ENCODE measurements around the gene ALDH1L1.

The ALDH1L1 gene

DNA sequence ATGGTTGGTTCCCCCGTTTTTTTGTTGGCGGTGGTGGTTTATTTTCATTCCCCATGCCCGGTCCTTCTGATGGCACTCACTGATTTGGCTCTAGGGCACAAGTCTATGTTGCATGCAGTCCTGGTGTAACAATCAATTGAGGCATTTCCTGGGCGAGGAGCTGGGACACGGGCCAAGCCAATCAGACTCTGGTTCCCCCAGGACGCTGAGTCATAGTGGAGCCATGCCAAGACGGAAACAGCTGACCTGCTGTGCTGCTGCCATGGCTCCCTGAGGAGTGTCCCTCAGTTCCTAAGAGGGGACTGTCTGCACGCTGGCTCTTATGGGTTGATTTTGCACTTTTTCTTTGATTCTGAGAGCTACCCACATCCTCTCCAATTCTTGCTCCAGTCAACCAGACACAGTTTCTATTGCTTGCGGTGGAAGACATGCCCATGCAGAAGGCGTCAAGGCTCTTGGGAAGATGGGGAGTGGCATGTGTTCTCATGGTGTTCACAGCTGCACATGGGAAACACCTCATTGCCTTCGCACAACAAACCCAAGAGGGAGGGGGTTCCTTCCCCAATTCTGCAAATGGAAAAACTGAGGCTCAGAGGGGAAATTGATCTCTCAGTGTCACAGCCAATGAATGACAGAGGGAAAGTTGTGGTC, 28.3 kb upstream of the ALDH1L1 start:
- Histone ChIP-seq H3K27me3 (replicated peaks; ENCODE audit: insufficient read depth, low read length) (peaks cover 8% of the 10 kb centered on the region; the same call in 1 of the 2 replicates), H3F3A (ENCODE audit: insufficient read depth, low read length) (no peaks in the 10 kb centered on the region), H3K79me2 (ENCODE audit: low read length) (no peaks in the 10 kb centered on the region), H3K9me3 (replicated peaks; ENCODE audit: insufficient read depth, low read length) (no peaks in the 10 kb centered on the region), H4K20me1 (ENCODE audit: insufficient read depth, low read length) (no peaks in the 10 kb centered on the region), H3K4me1 (ENCODE audit: low read length) (no peaks in the 10 kb centered on the region), H3K4me3 (ENCODE audit: low read length) (no peak overlapping the region), H2AFZ (ENCODE audit: low read length) (no peak overlapping the region), H3K4me2 (ENCODE audit: low read depth, low read length) (no peak overlapping the region), H3K9me2 (replicated peaks; ENCODE audit: insufficient read depth, low read length) (no peaks in the 10 kb centered on the region), H3K27ac (ENCODE audit: low read length) (no peak overlapping the region), H3K36me3 (replicated peaks; ENCODE audit: insufficient read depth, low read length) (no peaks in the 10 kb centered on the region; the same call in 1 of the 2 replicates), H3K9ac (ENCODE audit: low read length) (no peak overlapping the region)
- DNase-seq: no peak
- TF ChIP-seq EZH2 (optimal IDR thresholded peaks at IDR 0.05; ENCODE audit: low read depth, low read length) (no peak), EZH2phosphoT487 (IDR thresholded peaks at IDR 0.05; ENCODE audit: low read length) (no peak)
- TF ChIP-seq, protein P1, sequence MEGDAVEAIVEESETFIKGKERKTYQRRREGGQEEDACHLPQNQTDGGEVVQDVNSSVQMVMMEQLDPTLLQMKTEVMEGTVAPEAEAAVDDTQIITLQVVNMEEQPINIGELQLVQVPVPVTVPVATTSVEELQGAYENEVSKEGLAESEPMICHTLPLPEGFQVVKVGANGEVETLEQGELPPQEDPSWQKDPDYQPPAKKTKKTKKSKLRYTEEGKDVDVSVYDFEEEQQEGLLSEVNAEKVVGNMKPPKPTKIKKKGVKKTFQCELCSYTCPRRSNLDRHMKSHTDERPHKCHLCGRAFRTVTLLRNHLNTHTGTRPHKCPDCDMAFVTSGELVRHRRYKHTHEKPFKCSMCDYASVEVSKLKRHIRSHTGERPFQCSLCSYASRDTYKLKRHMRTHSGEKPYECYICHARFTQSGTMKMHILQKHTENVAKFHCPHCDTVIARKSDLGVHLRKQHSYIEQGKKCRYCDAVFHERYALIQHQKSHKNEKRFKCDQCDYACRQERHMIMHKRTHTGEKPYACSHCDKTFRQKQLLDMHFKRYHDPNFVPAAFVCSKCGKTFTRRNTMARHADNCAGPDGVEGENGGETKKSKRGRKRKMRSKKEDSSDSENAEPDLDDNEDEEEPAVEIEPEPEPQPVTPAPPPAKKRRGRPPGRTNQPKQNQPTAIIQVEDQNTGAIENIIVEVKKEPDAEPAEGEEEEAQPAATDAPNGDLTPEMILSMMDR (IDR thresholded peaks at IDR 0.05; ENCODE audit: low read length): no peak

DNA sequence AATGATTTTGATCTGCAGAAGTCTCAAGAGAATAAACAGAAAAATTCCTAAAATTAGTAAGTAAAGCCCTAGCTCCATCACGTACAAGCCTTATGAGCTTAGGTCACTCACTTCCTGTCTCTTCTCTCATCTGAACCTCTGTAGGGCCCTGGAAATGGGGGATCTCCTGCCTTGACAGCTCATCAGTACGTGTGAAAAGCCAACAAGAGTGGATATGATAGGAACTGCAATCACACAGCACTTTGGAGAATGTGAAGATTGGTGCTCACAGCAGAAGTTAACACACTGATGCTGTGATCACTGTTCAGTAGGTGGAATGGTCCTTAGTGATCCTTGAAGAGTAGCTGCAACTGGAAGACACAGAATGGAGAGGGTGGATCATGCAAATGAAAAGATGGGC, 27.8 kb upstream of the ALDH1L1 start:
- no peaks in the 10 kb centered on the region for H3K79me2 ChIP-seq (ENCODE audit: low read length)
- H3K27ac ChIP-seq (ENCODE audit: low read length): no peak overlapping the region
- H3K9me3 ChIP-seq (replicated peaks; ENCODE audit: insufficient read depth, low read length): no peaks in the 10 kb centered on the region
- no peak overlapping the region for H3K4me3 ChIP-seq (ENCODE audit: low read length)
- H3K9ac ChIP-seq (ENCODE audit: low read length): no peak overlapping the region
- H3K4me1 ChIP-seq (ENCODE audit: low read length): no peaks in the 10 kb centered on the region
- no peak overlapping the region for H2AFZ ChIP-seq (ENCODE audit: low read length)
- TF ChIP-seq, protein P1 (IDR thresholded peaks at IDR 0.05; ENCODE audit: low read length): no peak
- TF ChIP-seq EZH2 (optimal IDR thresholded peaks at IDR 0.05; ENCODE audit: low read depth, low read length) (no peak), EZH2phosphoT487 (IDR thresholded peaks at IDR 0.05; ENCODE audit: low read length) (no peak)
- H3F3A ChIP-seq (ENCODE audit: insufficient read depth, low read length): no peaks in the 10 kb centered on the region
- no peaks in the 10 kb centered on the region; the same call in 1 of the 2 replicates for H3K36me3 ChIP-seq (replicated peaks; ENCODE audit: insufficient read depth, low read length)
- peaks cover 8% of the 10 kb centered on the region; the same call in 1 of the 2 replicates for H3K27me3 ChIP-seq (replicated peaks; ENCODE audit: insufficient read depth, low read length)
- DNase-seq: no peak
- H4K20me1 ChIP-seq (ENCODE audit: insufficient read depth, low read length): no peaks in the 10 kb centered on the region
- H3K4me2 ChIP-seq (ENCODE audit: low read depth, low read length): no peak overlapping the region
- H3K9me2 ChIP-seq (replicated peaks; ENCODE audit: insufficient read depth, low read length): no peaks in the 10 kb centered on the region

DNA sequence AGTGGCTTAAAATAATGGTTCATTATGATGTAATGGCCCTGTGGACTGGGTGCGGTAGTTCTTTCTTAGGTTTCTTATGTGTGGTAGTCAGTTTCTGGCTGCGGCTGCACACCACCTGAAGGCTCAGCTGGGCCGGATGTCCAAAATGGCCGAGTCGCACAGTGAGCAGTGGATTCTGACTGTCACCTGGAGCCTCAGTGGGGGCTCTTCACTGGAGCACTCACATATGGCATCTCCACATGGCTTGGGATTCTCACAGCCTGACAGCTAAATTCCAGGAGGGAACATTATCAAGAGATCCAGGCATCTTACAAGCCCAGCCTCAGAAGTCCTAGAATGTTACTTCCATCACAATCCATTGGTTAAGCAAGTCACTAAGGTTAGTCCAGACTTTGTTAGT, 26.8 kb upstream of the ALDH1L1 start:
- no peak for DNase-seq
- Histone ChIP-seq H3K79me2 (ENCODE audit: low read length) (no peaks in the 10 kb centered on the region), H3K27me3 (replicated peaks; ENCODE audit: insufficient read depth, low read length) (peaks cover 4% of the 10 kb centered on the region; the same call in 1 of the 2 replicates), H3K27ac (ENCODE audit: low read length) (no peak overlapping the region), H3K4me2 (ENCODE audit: low read depth, low read length) (no peak overlapping the region), H3F3A (ENCODE audit: insufficient read depth, low read length) (no peaks in the 10 kb centered on the region), H3K4me1 (ENCODE audit: low read length) (no peaks in the 10 kb centered on the region), H3K9me3 (replicated peaks; ENCODE audit: insufficient read depth, low read length) (no peaks in the 10 kb centered on the region), H3K9ac (ENCODE audit: low read length) (no peak overlapping the region), H3K9me2 (replicated peaks; ENCODE audit: insufficient read depth, low read length) (no peaks in the 10 kb centered on the region), H4K20me1 (ENCODE audit: insufficient read depth, low read length) (no peaks in the 10 kb centered on the region), H2AFZ (ENCODE audit: low read length) (no peak overlapping the region), H3K4me3 (ENCODE audit: low read length) (no peak overlapping the region), H3K36me3 (replicated peaks; ENCODE audit: insufficient read depth, low read length) (no peaks in the 10 kb centered on the region; the same call in 1 of the 2 replicates)
- TF ChIP-seq, protein P1 (IDR thresholded peaks at IDR 0.05; ENCODE audit: low read length): no peak
- TF ChIP-seq EZH2 (optimal IDR thresholded peaks at IDR 0.05; ENCODE audit: low read depth, low read length) (no peak), EZH2phosphoT487 (IDR thresholded peaks at IDR 0.05; ENCODE audit: low read length) (no peak)
